Measurements from ENCODE around the gene MUC22.
"Not testable (repeated sequence)": the region's sequence is repeated elsewhere in the genome, so short reads cannot be mapped to it uniquely, and the experiment has no call there.

MUC22 gene

GRCh38 chr6:30998785-30999184 is 11.5 kb upstream of the MUC22 start:
- no peak for DNase-seq (ENCODE audit: low read depth, low spot score)

DNA sequence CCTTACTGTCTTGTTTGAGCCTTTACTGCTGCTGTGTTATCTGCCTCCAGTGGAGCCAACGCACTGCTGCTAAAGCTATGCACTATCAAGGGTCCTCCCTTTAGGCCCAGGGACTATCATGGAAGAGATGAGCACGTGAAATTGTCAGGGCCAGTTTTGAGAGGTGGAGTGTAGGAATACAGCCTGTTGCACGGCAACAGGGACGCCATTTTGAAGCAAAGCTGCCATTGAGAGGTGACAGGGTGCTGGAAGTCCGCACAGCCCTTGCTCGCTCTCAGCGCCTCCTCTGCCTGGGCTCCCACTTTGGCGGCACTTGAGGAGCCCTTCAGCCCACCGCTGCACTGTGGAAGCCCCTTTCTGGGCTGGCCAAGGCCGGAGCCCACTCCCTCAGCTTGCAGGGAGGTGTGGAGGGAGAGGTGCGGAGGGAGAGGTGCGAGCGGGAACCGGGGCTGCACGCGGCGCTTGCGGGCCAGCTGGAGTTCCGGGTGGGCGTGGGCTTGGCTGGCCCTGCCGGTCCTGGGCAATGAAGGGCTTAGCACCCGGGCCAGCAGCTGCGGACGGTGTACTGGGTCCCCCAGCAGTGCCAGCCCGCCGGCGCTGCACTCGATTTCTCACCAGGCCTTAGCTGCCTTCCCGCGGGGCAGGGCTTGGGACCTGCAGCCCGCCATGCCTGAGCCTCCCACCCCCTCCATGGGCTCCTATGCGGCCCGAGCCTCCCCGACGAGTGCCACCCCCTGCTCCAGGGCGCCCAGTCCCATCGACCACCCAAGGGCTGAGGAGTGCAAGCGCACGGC is 10.0 kb upstream of the MUC22 start:
- not testable (repeated sequence) for DNase-seq (ENCODE audit: low read depth, low spot score)

- DNase-seq (ENCODE audit: low read depth, low spot score) = no peak
Measured at GRCh38 chr6:31001281-31001888, 8.9 kb upstream of the MUC22 start.

- no peak for DNase-seq (ENCODE audit: low read depth, low spot score)
Measured at GRCh38 chr6:31002471-31002870, 7.8 kb upstream of the MUC22 start.

DNA sequence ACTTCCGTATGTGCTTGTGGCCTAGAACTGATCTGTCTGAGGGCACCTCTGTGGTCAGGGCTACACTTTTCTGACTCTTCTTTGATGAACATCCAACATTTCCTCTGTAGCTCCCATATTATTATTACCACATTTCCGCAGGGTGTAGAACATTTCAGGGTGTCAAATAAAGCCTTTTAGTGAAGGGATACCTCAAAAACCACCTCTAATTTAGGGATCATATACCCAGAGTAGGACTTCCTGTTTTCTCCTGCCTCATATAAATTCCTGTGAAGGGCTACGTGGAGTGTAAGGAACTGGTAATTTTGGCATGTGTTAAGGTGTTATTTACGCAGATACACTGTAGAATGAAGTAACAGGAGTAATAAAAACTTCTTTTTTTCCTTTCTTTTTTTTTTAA is 5.5 kb upstream of the MUC22 start:
- DNase-seq (ENCODE audit: low read depth, low spot score) = no peak

GRCh38 chr6:31005249-31006020 is 4.8 kb upstream of the MUC22 start:
- no peak for DNase-seq (ENCODE audit: low read depth, low spot score)

GRCh38 chr6:31007694-31008093 is 2.6 kb upstream of the MUC22 start:
- DNase-seq (ENCODE audit: low read depth, low spot score) = no peak

GRCh38 chr6:31008165-31008564 is 2.1 kb upstream of the MUC22 start:
- no peak for DNase-seq (ENCODE audit: low read depth, low spot score)

DNA sequence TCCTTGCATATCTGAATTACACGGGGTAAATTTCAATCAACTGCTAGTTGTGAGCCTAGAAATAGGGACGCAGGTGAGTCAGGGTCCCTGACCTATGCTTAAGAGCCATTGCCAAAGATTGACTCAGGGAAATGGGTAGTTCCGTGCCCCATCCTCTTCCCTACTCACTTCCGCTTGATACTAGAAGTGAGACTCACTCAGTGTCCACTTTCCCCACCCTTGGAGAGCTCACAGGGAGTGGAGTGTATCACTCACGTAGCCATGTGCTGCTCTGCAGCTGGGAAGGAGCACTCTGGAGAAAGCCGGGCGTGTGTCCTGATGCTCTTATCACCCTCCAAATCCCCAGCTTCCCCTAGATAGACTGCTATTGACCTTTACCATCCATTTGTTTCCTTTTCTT is 543 bp upstream of the MUC22 start:
- no peak for DNase-seq (ENCODE audit: low read depth, low spot score)

- DNase-seq (ENCODE audit: low read depth, low spot score) = no peak
Measured at GRCh38 chr6:31011153-31011552, 879 bp downstream of the MUC22 start.

DNA sequence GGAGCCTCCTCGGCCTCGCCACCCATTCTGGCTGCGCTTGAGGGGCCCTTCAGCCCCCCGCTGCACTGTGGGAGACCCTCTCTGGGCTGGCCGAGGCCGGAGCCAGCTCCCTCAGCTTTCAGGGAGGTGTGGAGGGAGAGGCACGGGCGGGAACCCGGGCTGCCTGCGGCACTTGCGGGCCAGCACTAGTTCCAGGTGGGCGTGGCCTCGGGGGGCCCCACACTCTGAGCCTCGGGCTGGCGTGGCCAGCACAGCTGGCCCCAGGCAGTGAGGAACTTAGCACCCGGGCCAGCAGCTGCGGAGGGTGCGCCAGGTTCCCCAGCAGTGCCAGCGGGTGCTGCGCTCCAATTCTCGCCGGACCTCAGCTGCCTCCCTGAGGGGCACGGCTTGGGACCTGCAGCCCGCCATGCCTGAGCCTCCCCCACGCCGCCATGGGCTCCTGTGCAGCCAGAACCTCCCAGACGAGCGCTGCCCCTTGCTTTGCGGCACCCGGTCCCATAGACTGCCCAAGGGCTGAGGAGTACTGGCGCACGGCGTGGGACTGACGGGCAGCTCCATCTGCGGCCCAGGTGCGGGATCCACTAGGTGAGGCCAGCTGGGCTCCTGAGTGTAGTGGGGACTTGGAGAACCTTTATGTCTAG is 6.5 kb downstream of the MUC22 start:
- DNase-seq (ENCODE audit: low read depth, low spot score) = no peak

DNA sequence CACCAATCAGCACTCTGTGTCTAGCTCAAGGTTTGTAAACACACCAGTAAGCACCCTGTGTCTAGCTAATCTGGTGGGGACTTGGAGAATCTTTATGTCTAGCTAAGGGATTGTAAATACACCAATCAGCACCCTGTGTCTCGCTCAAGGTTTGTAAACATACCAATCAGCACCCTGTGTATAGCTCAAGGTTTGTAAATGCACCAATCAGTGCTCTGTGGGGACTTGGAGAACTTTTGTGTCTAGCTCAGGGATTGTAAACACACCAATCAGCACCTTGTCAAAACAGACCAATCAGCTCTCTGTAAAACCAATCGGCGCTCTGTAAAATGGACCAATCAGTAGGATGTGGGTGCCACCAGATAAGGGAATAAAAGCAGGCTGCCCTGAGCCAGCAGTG is 7.2 kb downstream of the MUC22 start:
- not testable (repeated sequence) for DNase-seq (ENCODE audit: low read depth, low spot score)

DNA sequence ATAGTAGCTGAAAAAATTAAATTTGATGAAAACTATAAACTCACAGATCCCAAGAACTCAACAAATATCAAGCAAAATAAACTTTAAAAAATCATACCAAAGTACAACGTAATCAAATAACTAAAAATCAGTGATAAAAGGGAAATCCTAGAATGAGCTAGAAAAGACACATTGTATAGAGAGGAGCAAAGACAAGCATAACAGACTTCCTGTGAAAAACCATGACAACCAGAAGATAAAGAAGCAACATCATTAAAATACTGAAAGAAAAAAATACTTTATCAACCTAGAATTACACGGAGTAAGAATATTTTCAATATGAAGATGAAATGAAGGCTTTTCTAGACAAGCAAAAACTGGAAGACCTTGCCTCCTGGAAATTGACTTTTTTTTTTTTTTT is 9.8 kb downstream of the MUC22 start:
- DNase-seq (ENCODE audit: low read depth, low spot score) = no peak

- not testable (repeated sequence) for DNase-seq (ENCODE audit: low read depth, low spot score)
Measured at GRCh38 chr6:31020631-31021255, 10.5 kb downstream of the MUC22 start.

DNA sequence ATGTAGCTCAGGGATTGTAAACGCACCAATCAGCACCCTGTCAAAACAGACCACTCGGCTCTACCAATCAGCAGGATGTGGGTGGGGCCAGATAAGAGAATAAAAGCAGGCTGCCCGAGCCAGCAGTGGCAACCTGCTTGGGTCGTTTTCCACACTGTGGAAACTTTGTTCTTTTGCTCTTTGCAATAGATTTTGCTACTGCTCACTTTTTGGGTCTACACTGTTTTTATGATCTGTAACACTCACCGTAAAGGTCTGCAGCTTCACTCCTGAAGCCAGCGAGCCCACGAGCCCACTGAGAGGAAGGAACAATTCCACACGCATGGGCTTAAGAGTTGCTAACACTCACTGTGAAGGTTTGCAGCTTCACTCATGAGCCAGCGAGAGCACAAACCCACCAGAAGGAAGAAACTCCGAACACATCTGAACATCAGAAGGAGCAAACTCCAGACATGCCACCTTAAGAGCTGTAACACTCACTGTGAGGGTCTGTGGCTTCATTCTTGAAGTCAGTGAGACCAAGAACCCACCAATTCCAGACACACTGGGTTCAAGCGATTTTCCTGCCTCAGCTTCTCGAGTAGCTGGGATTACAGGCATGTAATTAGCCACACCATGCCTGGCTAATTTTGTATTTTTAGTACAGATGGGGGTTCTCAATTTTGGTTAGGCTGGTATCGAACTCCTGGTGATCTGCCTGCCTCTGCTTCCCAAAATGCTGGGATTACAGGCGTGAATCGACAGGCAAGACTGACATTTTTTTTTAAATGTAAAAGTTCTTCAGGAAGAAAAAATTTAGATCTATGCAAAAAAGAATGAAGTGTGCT is 11.6 kb downstream of the MUC22 start:
- not testable (repeated sequence) for DNase-seq (ENCODE audit: low read depth, low spot score)

GRCh38 chr6:31025595-31025994 is 15.3 kb downstream of the MUC22 start:
- DNase-seq (ENCODE audit: low read depth, low spot score) = no peak

DNA sequence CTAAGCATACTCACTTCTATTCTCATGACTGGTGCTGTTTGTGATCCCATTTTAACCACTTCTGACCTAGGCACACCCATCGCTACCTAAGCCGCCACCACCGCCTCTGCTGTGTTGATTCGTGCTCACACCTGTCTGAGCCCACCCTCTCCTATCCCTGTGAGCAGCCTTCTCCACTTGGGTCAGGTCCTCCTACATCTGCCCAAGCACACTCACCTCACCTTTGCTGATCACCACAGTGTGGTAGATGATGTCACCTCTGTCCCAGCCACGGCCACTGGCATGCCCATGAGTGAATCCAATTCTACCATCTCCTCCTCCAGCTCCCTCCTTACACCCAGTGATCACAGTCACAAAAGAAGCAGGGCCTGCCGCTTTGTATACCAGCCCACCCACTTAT is 20.8 kb downstream of the MUC22 start:
- no peak for DNase-seq (ENCODE audit: low read depth, low spot score)

GRCh38 chr6:31033075-31033474 is 22.8 kb downstream of the MUC22 start:
- no peak for DNase-seq (ENCODE audit: low read depth, low spot score)

DNA sequence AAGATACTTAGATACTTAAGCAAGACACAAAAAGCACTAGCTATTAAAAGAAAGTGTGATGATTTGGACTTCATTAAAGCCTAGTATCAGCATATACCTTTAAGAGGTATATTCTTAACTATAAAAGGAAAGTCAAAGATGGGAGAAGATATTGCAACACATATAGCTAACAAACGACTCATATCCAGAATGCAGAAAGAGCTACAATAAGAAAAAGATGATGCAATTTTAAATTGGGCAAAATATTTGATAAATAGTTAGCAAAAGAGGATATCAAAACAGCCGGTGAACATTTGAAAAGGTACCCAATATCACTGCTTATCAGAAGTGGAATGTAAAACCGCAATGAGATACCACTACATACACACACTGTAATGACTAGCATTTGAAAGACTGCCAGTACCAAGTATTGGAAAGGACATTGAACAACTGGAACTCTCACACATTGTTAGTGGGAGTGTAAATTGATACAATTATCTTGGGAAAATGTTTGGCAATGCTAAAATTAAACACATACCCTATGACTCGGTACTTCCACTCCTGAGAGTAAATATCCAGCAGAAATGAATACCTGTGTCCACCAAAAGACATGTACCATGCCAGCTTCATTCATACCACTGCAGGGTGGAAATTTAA is 25.7 kb downstream of the MUC22 start:
- DNase-seq (ENCODE audit: low read depth, low spot score) = no peak

DNA sequence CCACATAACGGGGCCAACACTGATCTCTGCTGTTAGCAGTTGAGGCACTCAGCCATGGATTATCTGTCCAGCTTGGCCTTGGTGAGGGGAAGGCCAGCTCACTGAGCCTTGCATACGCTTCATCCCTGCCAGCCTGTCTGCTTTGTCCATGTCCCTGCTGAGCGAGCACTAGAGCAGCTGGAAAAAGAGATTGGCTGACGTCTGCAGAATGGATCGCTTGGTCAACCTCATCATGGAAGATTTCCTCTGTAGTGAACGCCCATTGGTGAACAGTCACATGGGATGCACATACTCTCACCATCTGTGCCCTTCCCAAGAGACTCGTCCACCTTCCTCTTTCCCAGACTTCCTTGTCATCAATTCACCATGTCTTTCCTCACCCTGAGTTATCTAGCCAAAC is 26.9 kb downstream of the MUC22 start:
- no peak for DNase-seq (ENCODE audit: low read depth, low spot score)

Measured in smooth muscle cell of the brain vasculature (primary cell).